ENCODE data around the gene SPTBN1.

Gene SPTBN1

DNA sequence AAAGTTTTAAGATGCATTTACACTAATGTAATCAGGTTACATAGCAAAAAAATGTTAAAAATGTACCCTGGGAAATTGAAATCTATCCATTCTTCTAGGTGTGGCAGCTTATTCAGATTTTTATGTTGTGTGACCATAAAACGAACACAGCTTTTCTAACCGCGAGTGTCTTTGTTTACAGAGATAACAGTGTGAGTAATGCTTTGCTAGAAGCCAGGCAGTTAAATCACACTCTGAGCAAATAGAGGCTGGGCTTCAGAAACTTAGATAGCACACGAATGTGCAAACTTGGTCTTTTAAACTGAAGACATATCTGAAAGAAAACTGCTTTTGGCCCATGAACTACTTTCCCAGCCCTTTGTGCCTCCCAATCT lies 116.1 kb downstream of the SPTBN1 start:
- Mint-ChIP-seq H3K4me1 (peaks cover 69% of the 10 kb centered on the region), H3K27me3 (ENCODE audit: low read depth, poor library complexity) (no peaks in the 10 kb centered on the region), H3K4me3 (peak overlapping the region; percentile 52), H3K36me3 (ENCODE audit: low read depth) (peaks cover 16% of the 10 kb centered on the region), H3K27ac (peak overlapping the region; percentile 98), H3K9me3 (no peaks in the 10 kb centered on the region)
- no peak for DNase-seq
- TF ChIP-seq, protein P1, sequence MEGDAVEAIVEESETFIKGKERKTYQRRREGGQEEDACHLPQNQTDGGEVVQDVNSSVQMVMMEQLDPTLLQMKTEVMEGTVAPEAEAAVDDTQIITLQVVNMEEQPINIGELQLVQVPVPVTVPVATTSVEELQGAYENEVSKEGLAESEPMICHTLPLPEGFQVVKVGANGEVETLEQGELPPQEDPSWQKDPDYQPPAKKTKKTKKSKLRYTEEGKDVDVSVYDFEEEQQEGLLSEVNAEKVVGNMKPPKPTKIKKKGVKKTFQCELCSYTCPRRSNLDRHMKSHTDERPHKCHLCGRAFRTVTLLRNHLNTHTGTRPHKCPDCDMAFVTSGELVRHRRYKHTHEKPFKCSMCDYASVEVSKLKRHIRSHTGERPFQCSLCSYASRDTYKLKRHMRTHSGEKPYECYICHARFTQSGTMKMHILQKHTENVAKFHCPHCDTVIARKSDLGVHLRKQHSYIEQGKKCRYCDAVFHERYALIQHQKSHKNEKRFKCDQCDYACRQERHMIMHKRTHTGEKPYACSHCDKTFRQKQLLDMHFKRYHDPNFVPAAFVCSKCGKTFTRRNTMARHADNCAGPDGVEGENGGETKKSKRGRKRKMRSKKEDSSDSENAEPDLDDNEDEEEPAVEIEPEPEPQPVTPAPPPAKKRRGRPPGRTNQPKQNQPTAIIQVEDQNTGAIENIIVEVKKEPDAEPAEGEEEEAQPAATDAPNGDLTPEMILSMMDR (IDR thresholded peaks at IDR 0.05) = no peak

- DNase-seq = no peak
- Mint-ChIP-seq H3K9me3 (no peaks in the 10 kb centered on the region), H3K4me1 (peaks cover 69% of the 10 kb centered on the region), H3K4me3 (peak overlapping the region; percentile 52), H3K36me3 (ENCODE audit: low read depth) (peaks cover 16% of the 10 kb centered on the region), H3K27ac (peak overlapping the region; percentile 98), H3K27me3 (ENCODE audit: low read depth, poor library complexity) (no peaks in the 10 kb centered on the region)
- TF ChIP-seq, protein P1 (IDR thresholded peaks at IDR 0.05) = no peak
Measured at GRCh38 chr2:54572636-54573536, 116.8 kb downstream of the SPTBN1 start.

DNA sequence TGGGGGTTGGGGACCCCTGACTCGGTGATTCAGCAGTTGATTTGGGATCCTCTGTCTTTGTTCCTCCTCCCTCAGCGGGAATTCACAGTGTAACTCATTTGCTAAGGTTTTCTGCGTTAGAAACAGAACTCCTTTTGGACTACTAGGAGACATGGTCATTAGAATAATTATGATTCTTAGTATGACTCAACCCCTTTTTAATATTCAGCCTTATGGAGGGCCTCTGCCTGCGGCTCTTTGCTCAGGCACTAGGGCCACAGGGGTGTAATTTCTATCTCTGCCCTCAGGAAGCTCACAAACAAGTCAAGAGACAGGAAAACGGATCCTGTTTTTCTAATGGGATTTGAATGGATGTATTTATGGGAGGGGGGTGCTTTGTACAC lies 117.4 kb downstream of the SPTBN1 start:
- TF ChIP-seq, protein P1 (IDR thresholded peaks at IDR 0.05) = no peak
- no peak for DNase-seq
- no peaks in the 10 kb centered on the region for H3K27me3 Mint-ChIP-seq (ENCODE audit: low read depth, poor library complexity)
- peaks cover 76% of the 10 kb centered on the region for H3K4me1 Mint-ChIP-seq
- H3K4me3 Mint-ChIP-seq = no peak overlapping the region
- no peaks in the 10 kb centered on the region for H3K9me3 Mint-ChIP-seq
- no peak overlapping the region for H3K27ac Mint-ChIP-seq
- H3K36me3 Mint-ChIP-seq (ENCODE audit: low read depth) = peaks cover 16% of the 10 kb centered on the region

GRCh38 chr2:54574107-54574859 lies 118.2 kb downstream of the SPTBN1 start:
- H3K27me3 Mint-ChIP-seq (ENCODE audit: low read depth, poor library complexity) = no peaks in the 10 kb centered on the region

DNA sequence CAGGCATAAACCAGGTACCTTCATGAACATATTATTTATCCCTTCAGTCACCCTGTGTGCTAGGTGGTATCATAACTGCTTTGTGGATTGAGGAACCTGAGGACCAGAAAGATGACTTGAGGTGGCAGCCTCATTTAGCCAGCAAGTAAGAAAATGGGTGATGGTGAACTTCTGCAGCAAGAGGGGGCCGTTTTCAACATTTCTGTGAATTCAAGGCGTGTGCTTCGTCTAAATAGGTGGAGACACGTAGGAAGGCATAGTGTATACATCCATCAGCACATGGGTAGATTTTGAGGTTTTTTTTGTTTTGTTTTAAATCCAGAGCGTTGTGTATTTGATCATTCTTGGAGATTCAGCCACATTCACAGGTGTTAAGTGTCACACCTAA lies 118.7 kb downstream of the SPTBN1 start:
- Mint-ChIP-seq H3K36me3 (ENCODE audit: low read depth) (peaks cover 16% of the 10 kb centered on the region), H3K4me3 (no peak overlapping the region), H3K27me3 (ENCODE audit: low read depth, poor library complexity) (no peaks in the 10 kb centered on the region), H3K9me3 (no peaks in the 10 kb centered on the region), H3K27ac (no peak overlapping the region), H3K4me1 (peaks cover 77% of the 10 kb centered on the region)
- no peak for DNase-seq
- TF ChIP-seq, protein P1 (IDR thresholded peaks at IDR 0.05) = no peak

More at GRCh38 chr2:54574107-54574859, 118.2 kb downstream of the SPTBN1 start:
- Mint-ChIP-seq H3K4me3 (no peak overlapping the region), H3K9me3 (no peaks in the 10 kb centered on the region), H3K36me3 (ENCODE audit: low read depth) (peaks cover 16% of the 10 kb centered on the region), H3K27ac (no peak overlapping the region), H3K4me1 (peaks cover 77% of the 10 kb centered on the region)
- TF ChIP-seq, protein P1 (IDR thresholded peaks at IDR 0.05) = no peak
- no peak for DNase-seq

Measured in nephron progenitor cell (in vitro differentiated cells).